Caco-2 (cell line): Measurements from ENCODE around the gene RPL38. TPM values are rescaled to one million over a fixed set of nuclear protein-coding genes. Genes with fewer than 3 reads are reported as not detected.

ENCODE experiments used
- BruUV-seq: library from RNA; stranded (reverse); fragments of 400-500 nt; replicated peaks from 2 replicates; lab custom pipeline; 2021; lab: Mats Ljungman, UMichigan
- CTCF ChIA-PET: fragments of 300-600 bp; sonication (Branson Sonifier 250); formaldehyde crosslinking; loops from one replicate; lab custom pipeline; 2022; ENCODE audit warnings: antibody characterized with exemption; lab: Charles Lee
- POLR2A ChIA-PET: fragments of 300-600 bp; sonication (Branson Sonifier 250); formaldehyde crosslinking; loops from one replicate; lab custom pipeline; 2022; ENCODE audit warnings: antibody characterized with exemption; lab: Charles Lee
- DNase-seq, 2 experiments: peaks; one replicate each; pipeline versions ENCODE4 v3.0.0 to v3.0.0-alpha.2; 2020 to 2022
- H3K27me3 ChIP-seq: replicated peaks from 2 replicates; pipeline ENCODE4 v1.6.0; 2011; ENCODE audit warnings: low read length; ENCODE audit not compliant: control insufficient read depth, insufficient read depth
- H3K36me3 ChIP-seq: 2 replicates; pipeline ENCODE4 v1.5.1; 2011; ENCODE audit warnings: low read length; ENCODE audit not compliant: control insufficient read depth, insufficient read depth
- H3K4me1 ChIP-seq: fragments of 250-450 bp; sonication (Bioruptor Pico); 2 replicates; pipeline ENCODE4 v1.5.1; 2020; ENCODE audit warnings: mild to moderate bottlenecking
- H3K4me3 ChIP-seq: 2 replicates; pipeline ENCODE4 v1.5.1; 2011; ENCODE audit warnings: low read depth, mild to moderate bottlenecking, control low read depth, low read length
- H3K9me3 ChIP-seq: fragments of 250-450 bp; sonication (Bioruptor Pico); 2 replicates; pipeline ENCODE4 v1.5.1; 2020; ENCODE audit warnings: mild to moderate bottlenecking, moderate library complexity
- H3K27ac Mint-ChIP-seq: one replicate; pipeline ENCODE4 v1.8.0; 2022; ENCODE audit warnings: mixed read lengths; ENCODE audit not compliant: unreplicated experiment
- H3K27me3 Mint-ChIP-seq: one replicate; pipeline ENCODE4 v1.8.0; 2022; ENCODE audit warnings: mixed read lengths; ENCODE audit not compliant: insufficient read depth, unreplicated experiment
- H3K36me3 Mint-ChIP-seq: one replicate; pipeline ENCODE4 v1.8.0; 2022; ENCODE audit warnings: mild to moderate bottlenecking, mixed read lengths; ENCODE audit not compliant: insufficient read depth, unreplicated experiment
- H3K4me1 Mint-ChIP-seq: one replicate; pipeline ENCODE4 v1.8.0; 2022; ENCODE audit warnings: low read depth, mixed read lengths; ENCODE audit not compliant: unreplicated experiment
- H3K4me3 Mint-ChIP-seq: one replicate; pipeline ENCODE4 v1.8.0; 2022; ENCODE audit warnings: mild to moderate bottlenecking, moderate library complexity, mixed read lengths; ENCODE audit not compliant: unreplicated experiment
- H3K9me3 Mint-ChIP-seq: one replicate; pipeline ENCODE4 v1.8.0; 2022; ENCODE audit warnings: mixed read lengths; ENCODE audit not compliant: unreplicated experiment
- CTCF ChIP-seq, 2 experiments: fragments of 200-600 bp in 1 of 2; IDR thresholded peaks; 1 replicate in 1 of 2; 2 replicates in 1 of 2; pipeline versions ENCODE4 v1.5.1 to v1.8.0; 2011 to 2022; ENCODE audit warnings: antibody characterized with exemption in 1 of 2, control low read depth in 1 of 2, inconsistent platforms in 1 of 2, low read depth in 1 of 2, low read length in 1 of 2, mild to moderate bottlenecking in 1 of 2, moderate library complexity in 1 of 2; ENCODE audit not compliant: insufficient read depth in 1 of 2, severe bottlenecking in 1 of 2, unreplicated experiment in 1 of 2
- intact Hi-C: fragments of 100-400 bp; cut with micrococcal nuclease; formaldehyde crosslinking; loops from one replicate; pipeline ENCODE4 v1.10.0; 2022; ENCODE audit not compliant: unreplicated experiment
- total RNA-seq: library from RNA; stranded (reverse); gene quantifications from 2 replicates; pipeline ENCODE4 v1.2.3, GENCODE V29; 2022

Gene RPL38
- total RNA-seq, 1 experiment from 2014 or later: 1,319 TPM

- Histone ChIP-seq H3K9me3 (no peaks in the 10 kb centered on the region), H3K4me1 (no peaks in the 10 kb centered on the region), H3K27me3 (no peaks in the 10 kb centered on the region), H3K4me3 (no peak overlapping the region), H3K36me3 (no peaks in the 10 kb centered on the region)
- BruUV-seq: no TSS peak
- H3K36me3 Mint-ChIP-seq: no peaks in the 10 kb centered on the region
- no peak for TF ChIP-seq CTCF (IDR thresholded peaks at IDR 0.05; ENCODE audit: insufficient read depth in 1 of 2, low read depth in 1 of 2, low read length in 1 of 2, severe bottlenecking in 1 of 2, unreplicated experiment in 1 of 2)
- no peaks in the 10 kb centered on the region for H3K27me3 Mint-ChIP-seq
- no peak for DNase-seq
- POLR2A ChIA-PET: no interaction called here
- intact Hi-C loops: no loop called here
- H3K4me1 Mint-ChIP-seq: no peaks in the 10 kb centered on the region
- CTCF ChIA-PET: interaction anchor here (1.5 kb wide), 1 partner anchor 37 kb away, joined by 5 read pairs; no protein-coding TSS in a partner anchor
- no peaks in the 10 kb centered on the region for H3K9me3 Mint-ChIP-seq
- H3K27ac Mint-ChIP-seq: no peak overlapping the region
- H3K4me3 Mint-ChIP-seq: no peak overlapping the region
These were observed 56.4 kb downstream of the RPL38 start for GRCh38 chr17:74259667-74260524.

Other genes with a start within 250 kb of the RPL38 start
- gene TTYH2, start 9.9 kb downstream of the RPL38 start, total RNA-seq: 4.6 and 5.4 TPM in 2 replicates
- gene DNAI2, start 70.6 kb downstream of the RPL38 start, total RNA-seq: not detected in 2 replicates
- not detected in 2 replicates for gene KIF19, start 122.5 kb downstream of the RPL38 start, total RNA-seq
- gene BTBD17, start 158.2 kb downstream of the RPL38 start, total RNA-seq: not detected in 2 replicates
- not detected in 2 replicates for gene GPR142, start 163.8 kb downstream of the RPL38 start, total RNA-seq
- 75.0 and 83.2 TPM in 2 replicates for gene GPRC5C, start 228.4 kb downstream of the RPL38 start, total RNA-seq